RWPE2 (cell line): ENCODE data around the gene SLC38A1.

Experiments used
- ATAC-seq: fragments of 200-7000 bp; cut with Tn5 transposase; 3 replicates; pipeline ENCODE4 v1.9.1; 2021; ENCODE audit warnings: low read depth
- DNase-seq: peaks from one replicate; pipeline ENCODE4 v3.0.0-alpha.2; 2020; ENCODE audit warnings: low spot score
- H3K27ac ChIP-seq: fragments of 450-650 bp; 2 replicates; pipeline ENCODE4 v1.5.1; 2017; ENCODE audit warnings: mild to moderate bottlenecking; ENCODE audit not compliant: poor library complexity, severe bottlenecking
- H3K27me3 ChIP-seq: fragments of 250-450 bp; sonication (Bioruptor Pico); 2 replicates; pipeline ENCODE4 v1.5.1; 2021; ENCODE audit warnings: mild to moderate bottlenecking, moderate library complexity; ENCODE audit not compliant: insufficient read depth, poor library complexity, severe bottlenecking
- H3K36me3 ChIP-seq: fragments of 250-450 bp; sonication (Bioruptor Pico); 2 replicates; pipeline ENCODE4 v1.5.1; 2020; ENCODE audit warnings: low read depth, mild to moderate bottlenecking, moderate library complexity
- H3K4me1 ChIP-seq: fragments of 250-450 bp; sonication (Bioruptor Pico); 2 replicates; pipeline ENCODE4 v1.5.1; 2021; ENCODE audit warnings: mild to moderate bottlenecking, moderate library complexity; ENCODE audit not compliant: insufficient read depth, poor library complexity, severe bottlenecking
- H3K4me3 ChIP-seq: fragments of 250-450 bp; sonication (Bioruptor Pico); 2 replicates; pipeline ENCODE4 v1.5.1; 2021; ENCODE audit warnings: mild to moderate bottlenecking, moderate library complexity; ENCODE audit not compliant: severe bottlenecking
- H3K9me3 ChIP-seq: fragments of 250-450 bp; sonication (Bioruptor Pico); 2 replicates; pipeline ENCODE4 v1.5.1; 2021; ENCODE audit warnings: mild to moderate bottlenecking, moderate library complexity; ENCODE audit not compliant: severe bottlenecking
- TF ChIP-seq, protein P1 (sequence below): fragments of 450-650 bp; IDR thresholded peaks from one replicate; pipeline ENCODE4 v1.5.1; 2017; ENCODE audit warnings: mild to moderate bottlenecking, moderate library complexity; ENCODE audit not compliant: poor library complexity, severe bottlenecking

SLC38A1 gene

DNA sequence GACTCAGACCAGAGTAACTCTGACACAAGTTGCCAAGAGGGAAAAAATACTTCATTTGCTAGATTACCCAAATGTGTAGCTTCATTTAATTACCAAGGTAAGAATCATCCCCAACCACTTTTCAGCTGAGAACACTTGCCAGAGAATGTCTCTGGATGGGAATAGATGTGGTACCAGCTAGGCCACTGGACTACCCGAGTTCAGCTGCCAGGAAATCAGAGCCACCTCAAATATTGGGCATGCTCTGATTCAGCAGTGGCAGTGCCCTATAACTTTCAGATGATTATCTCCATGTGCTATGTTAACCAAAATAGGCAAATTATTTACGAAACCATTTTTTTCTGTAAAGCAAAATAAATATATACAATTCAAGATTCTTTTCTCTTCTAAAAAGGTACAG lies 80.7 kb downstream of the SLC38A1 start:
- Histone ChIP-seq H3K36me3 (peaks cover 67% of the 10 kb centered on the region), H3K9me3 (peaks cover 11% of the 10 kb centered on the region), H3K4me1 (no peaks in the 10 kb centered on the region), H3K27ac (no peak overlapping the region), H3K27me3 (no peaks in the 10 kb centered on the region), H3K4me3 (no peak overlapping the region)
- TF ChIP-seq, protein P1, sequence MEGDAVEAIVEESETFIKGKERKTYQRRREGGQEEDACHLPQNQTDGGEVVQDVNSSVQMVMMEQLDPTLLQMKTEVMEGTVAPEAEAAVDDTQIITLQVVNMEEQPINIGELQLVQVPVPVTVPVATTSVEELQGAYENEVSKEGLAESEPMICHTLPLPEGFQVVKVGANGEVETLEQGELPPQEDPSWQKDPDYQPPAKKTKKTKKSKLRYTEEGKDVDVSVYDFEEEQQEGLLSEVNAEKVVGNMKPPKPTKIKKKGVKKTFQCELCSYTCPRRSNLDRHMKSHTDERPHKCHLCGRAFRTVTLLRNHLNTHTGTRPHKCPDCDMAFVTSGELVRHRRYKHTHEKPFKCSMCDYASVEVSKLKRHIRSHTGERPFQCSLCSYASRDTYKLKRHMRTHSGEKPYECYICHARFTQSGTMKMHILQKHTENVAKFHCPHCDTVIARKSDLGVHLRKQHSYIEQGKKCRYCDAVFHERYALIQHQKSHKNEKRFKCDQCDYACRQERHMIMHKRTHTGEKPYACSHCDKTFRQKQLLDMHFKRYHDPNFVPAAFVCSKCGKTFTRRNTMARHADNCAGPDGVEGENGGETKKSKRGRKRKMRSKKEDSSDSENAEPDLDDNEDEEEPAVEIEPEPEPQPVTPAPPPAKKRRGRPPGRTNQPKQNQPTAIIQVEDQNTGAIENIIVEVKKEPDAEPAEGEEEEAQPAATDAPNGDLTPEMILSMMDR: no peak
- no peak for ATAC-seq
- no peak for DNase-seq

DNA sequence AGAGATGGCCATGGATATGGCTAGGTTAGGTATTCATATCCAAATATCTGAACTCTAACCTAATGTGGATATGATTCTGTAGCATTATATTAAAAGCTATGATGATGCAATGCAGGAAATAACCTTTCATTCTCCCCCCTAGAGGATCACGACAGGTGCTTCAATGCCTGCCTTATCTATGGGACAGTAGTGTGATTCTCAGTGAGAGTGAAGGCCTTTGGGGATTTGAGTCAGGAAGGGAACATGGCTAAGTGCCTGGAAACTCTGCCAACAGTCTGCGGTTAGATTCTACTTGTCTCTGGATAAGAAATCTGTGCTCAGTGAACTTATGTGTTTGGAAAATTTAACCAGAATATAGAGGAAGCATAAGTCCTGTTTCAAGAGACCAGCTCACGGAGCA lies 81.8 kb downstream of the SLC38A1 start:
- Histone ChIP-seq H3K4me1 (no peaks in the 10 kb centered on the region), H3K9me3 (peaks cover 5% of the 10 kb centered on the region), H3K4me3 (no peak overlapping the region), H3K27me3 (no peaks in the 10 kb centered on the region), H3K27ac (no peak overlapping the region), H3K36me3 (peaks cover 57% of the 10 kb centered on the region)
- TF ChIP-seq, protein P1: no peak
- ATAC-seq (peak; percentile 26; the same call in 2 of the 3 replicates), DNase-seq (no peak)

DNA sequence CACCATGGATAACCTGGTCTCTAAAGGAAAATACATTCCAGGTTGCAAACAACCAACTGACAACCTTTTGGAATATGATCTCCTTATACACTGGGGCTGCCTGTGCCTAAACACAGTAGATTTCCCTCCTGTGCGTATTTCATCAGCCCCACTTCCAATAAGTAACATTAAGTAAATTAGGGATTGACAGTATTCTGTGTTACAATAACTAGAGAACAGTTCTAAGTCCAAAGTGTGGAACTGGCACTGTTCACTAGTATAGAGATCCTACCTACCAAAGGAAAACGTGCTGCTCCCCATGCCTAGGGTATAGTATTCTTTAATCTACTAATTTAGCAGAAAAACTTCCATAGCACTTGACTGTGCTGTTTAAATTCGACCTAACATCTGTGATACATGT lies 82.8 kb downstream of the SLC38A1 start:
- Histone ChIP-seq H3K4me3 (no peak overlapping the region), H3K27me3 (no peaks in the 10 kb centered on the region), H3K27ac (no peak overlapping the region), H3K9me3 (no peaks in the 10 kb centered on the region), H3K36me3 (peaks cover 48% of the 10 kb centered on the region), H3K4me1 (no peaks in the 10 kb centered on the region)
- no peak for DNase-seq
- ATAC-seq: no peak
- TF ChIP-seq, protein P1: no peak

DNA sequence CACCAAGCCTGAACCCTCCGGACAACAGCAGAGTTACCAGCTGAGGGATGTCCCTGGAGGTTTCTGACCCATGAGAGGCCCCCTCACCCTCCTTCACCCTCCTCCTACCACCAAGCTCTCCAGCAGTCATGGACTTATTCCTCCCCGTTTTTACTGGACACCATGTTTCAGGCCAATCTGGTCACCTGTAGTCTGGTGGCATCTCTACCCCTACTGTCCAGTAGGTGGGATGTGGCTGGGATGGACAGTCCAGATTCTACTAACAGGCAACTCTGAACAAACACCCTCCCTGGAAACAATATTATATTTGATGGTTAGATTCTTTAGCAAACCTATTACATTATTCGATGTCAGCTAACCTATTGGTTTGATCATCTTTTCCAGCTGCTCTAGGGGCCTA lies 83.2 kb downstream of the SLC38A1 start:
- ATAC-seq: no peak; the same call in 2 of the 3 replicates

More for the DNA sequence above, 83.2 kb downstream of the SLC38A1 start:
- H3K36me3 ChIP-seq: peaks cover 44% of the 10 kb centered on the region
- no peak overlapping the region for H3K4me3 ChIP-seq
- no peak overlapping the region for H3K27ac ChIP-seq
- H3K4me1 ChIP-seq: no peaks in the 10 kb centered on the region
- no peaks in the 10 kb centered on the region for H3K27me3 ChIP-seq
- no peak for DNase-seq
- no peaks in the 10 kb centered on the region for H3K9me3 ChIP-seq
- TF ChIP-seq, protein P1: no peak
